ACHN (cell line): ENCODE data around the gene DPP6.
"Not testable (repeated sequence)": the region's sequence is repeated elsewhere in the genome, so short reads cannot be mapped to it uniquely, and the experiment has no call there.

Experiments used
- DNase-seq: peaks from one replicate; pipeline ENCODE4 v3.0.0-alpha.2; 2015
- in situ Hi-C: cut with HindIII; loops from 2 replicates; pipeline ENCODE4 v1.10.0; 2017; ENCODE audit warnings: low sequenced_read_pairs, low pct_ligation_motif_present, low pct_unique_long_range_greater_than_20kb

Gene DPP6

DNA sequence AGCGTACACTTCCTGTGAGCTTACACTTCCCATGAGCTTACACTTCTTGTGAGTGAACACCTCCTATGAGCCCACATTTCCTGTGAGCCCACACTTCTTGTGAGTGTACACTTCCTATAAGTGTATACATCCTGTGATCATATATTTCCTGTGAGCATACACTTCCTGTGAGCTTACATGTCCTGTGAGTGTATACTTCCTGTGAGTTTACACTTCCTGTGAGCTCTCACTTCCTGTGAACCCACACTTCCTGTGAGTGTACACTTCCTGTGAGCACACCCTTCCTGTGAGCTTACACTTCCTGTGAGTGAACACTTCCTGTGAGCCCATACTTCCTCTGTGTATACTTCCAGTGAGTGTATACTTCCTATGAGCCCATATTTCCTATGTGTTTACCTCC lies 82.5 kb downstream of the DPP6 start:
- DNase-seq, in situ Hi-C loops: not testable (repeated sequence)

DNA sequence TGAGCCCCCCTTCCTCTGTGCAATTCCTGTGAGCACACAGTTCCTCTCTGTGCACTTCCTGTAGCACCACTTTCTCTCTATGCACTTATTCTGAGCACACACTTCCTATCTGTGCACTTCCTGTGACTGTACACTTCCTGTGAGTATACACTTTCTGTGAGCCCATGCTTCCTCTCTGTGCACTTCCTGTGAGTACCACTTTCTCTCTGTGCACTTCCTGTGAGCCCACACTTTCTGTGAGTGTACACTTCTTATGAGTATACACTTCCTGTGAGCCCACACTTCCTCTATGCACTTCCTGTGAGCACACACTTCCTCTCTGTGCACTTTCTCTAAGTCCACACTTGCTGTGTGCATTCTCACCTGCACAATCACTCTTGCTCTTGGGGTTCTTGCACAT lies 83.4 kb downstream of the DPP6 start:
- DNase-seq, in situ Hi-C loops: not testable (repeated sequence)

DNA sequence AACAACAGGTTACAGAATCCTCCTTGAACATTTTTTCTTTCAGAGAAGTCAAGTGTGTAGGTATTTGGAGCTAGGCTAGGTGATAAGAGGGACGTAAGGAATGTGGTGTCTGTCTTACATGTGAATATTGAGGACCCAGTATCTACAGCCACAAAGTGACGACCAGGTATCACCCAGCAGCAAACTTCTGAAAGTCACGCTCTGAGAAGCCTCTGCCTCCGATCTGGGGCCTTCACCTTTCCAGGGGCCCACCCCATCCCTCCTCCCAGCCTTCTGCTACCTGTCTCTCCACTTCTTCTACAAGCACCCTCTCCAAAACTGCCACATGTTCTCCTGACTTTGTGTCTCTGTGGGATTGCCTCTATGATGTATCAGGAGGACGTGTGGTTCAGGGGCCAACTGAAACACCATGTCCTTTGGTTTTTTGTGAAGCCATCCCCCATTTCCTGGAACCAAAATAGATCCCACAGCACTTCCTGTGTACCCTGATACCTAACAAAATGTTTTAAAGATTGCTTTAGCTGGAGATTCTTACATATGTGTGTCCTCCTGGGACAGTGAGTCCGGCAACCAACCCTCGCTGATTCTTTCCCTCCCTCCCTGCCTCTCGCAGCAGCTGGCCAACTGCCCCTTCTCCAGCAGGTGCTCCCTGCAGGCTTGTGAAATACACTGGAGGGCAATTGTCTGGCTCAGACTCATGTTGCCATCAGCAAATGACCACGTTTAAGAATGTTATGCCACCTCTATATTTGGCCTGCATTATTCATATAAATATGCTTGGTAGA lies 93.9 kb downstream of the DPP6 start:
- DNase-seq, in situ Hi-C loops: not testable (repeated sequence)

DNA sequence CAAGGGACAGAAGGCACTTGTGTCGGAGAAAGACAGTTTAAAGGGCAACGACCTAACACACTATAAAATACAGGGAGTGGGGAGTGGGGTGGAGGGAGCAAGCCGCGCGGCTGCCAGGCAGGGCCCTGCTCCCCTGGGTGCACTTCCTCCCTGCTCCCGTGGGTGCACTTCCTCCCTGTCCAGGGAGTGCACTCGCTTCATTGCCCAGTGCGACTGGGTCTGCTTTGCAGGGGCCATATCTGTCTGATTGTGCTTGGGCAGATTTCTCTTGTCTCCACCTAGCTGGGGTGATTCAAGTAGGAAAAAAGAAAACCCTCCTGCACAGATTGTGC lies 94.5 kb downstream of the DPP6 start:
- in situ Hi-C loops, DNase-seq: not testable (repeated sequence)

DNA sequence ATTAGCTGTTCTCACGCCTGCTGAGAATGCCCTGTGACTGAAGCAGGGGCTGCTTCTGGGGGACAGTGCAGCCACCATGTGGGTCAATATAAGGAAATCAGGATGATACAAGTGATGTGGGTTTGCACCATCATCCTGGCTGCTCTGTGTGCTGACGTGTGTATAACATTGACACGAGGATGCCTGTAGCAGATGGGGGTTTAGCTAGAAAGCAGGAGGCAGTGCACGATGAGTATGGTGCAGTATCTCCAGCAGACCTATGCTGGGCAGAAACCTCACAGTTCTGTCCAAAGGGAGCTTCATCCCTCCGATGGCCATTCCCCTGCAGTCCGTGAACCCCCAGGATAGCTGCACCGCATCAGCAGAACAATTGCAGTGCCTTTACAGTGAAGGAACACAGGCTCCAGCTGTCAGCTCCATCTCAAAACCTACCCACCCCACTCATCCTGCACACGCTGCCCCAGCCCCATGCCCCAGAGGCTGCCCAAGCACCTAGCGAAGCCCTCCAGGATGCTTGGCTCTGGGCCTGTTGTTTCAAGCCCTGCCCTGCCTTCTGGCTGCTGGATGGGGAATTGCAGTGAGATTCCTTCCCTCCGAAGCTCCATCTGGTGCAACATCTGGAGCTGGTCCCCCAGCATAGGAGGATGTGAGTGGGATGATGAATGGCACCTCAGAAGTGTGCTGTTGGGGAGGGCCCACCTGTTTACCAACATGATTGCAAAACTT lies 96.8 kb downstream of the DPP6 start:
- DNase-seq, in situ Hi-C loops: not testable (repeated sequence)

DNA sequence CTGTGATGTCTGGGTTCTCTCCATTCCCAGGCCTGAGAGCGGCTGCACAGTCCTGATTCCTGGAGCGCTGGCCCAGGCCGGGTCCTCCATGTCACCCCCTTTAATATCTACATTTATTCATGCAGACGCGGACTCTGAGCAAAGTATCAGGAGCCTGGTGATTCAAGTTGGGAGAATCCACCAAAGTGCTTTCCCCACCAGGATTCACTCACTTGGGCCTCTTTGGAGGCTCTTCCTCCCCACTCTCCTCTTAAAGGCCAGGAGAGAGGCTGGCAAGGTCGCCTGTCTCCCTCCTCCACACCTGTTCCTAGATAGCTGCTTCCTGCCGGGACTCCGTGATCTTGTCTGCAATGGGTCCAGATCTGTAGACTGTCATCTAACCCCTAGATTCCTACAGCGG lies 98.5 kb downstream of the DPP6 start:
- DNase-seq, in situ Hi-C loops: not testable (repeated sequence)

DNA sequence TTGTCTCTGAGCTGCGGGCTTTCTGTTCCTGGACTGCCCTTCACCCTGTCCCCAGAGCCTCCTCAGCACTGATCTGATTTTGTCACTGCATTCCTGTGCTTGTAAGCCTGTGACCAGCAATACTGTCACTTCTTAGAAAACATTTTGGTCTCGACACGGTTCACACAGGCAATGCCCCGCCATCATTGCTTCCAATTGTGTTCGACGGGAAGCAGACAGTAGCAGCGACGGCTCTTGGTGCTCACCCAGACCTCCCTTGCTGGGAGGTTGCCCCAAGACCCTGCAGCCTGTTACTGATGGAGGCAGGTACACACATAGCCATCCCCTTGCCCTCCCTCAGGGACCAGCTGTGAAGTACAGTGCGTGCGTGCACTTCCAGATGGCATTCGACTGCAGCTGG lies 99.1 kb downstream of the DPP6 start:
- DNase-seq, in situ Hi-C loops: not testable (repeated sequence)

DNA sequence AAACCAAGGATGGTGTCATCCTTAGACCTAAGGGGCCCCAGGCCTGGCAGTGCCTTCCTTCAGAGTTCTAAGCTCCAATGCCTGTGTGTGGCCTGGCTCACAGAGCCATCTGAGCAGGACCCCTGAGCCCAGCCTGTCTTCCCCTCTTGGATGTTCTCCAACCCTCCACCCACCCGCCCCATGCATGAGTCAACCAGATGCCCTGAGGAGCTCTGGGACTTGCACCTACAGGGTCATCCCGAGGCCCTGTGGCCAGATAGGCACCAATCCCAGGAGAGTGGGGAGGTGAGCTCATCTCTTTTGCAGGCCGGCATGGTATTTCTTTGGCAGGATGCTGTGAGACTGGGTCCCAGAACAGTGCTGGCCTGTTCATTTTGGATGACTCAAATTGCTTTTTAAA lies 103.7 kb downstream of the DPP6 start:
- in situ Hi-C loops, DNase-seq: not testable (repeated sequence)

DNA sequence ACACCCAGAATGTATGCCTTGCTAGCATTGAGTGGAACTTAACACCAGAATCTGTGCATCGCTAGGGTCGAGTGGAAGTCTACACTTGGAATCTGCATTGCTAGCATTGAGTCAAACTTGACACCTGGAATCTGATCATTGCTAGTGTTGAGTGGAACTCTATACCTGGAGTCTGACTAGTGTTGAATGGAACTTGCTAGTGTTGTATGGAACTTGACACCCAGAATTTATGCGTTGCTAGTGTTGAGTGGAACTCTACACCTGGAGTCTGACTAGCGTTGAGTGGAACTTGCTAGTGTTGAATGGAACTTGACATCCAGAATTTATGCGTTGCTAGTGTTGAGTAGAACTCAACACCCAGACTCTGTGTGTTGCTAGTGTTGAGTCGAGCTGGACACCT lies 110.7 kb downstream of the DPP6 start:
- DNase-seq, in situ Hi-C loops: not testable (repeated sequence)

DNA sequence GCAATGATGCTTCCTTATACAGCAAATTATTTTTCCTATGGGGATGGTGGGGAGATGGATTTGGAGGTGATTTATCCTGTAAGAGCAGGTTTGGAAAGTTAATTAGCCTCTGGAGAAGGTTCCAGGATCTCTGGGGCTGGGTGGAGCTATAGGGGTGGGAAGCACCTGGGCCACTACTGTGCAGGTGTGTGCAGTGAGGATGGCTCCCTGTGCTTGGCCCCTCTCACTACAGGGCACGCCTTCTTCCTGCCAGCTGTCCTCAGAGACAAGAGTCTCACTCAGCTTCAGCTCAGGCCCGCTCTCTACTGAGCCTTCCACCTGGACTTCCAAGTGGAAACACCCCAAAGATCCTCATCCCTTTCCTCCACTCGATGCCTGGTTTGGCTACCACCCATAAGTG lies 111.4 kb downstream of the DPP6 start:
- in situ Hi-C loops = not testable (repeated sequence)

DNA sequence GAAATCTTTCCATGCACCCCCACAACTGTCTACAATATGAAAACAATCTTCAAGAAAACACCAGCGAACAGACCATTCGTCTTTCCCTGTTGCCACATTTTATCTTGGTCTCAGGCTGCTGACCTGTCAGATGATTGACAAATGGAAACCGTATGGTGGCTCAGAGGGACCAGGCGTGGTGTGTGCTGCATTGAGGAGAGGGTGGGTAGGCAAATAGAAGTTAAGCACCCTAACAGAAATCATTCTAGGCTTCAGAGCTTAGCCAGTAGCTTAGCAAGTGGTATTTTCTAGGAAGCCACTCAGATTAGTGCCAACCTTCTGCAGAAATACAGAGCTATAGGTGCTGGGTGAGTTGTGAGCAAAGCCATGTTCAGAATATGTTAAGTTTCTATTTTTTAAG lies 114.9 kb downstream of the DPP6 start:
- in situ Hi-C loops = no loop called here
- DNase-seq = no peak

More for the DNA sequence above, 111.4 kb downstream of the DPP6 start:
- not testable (repeated sequence) for DNase-seq

DNA sequence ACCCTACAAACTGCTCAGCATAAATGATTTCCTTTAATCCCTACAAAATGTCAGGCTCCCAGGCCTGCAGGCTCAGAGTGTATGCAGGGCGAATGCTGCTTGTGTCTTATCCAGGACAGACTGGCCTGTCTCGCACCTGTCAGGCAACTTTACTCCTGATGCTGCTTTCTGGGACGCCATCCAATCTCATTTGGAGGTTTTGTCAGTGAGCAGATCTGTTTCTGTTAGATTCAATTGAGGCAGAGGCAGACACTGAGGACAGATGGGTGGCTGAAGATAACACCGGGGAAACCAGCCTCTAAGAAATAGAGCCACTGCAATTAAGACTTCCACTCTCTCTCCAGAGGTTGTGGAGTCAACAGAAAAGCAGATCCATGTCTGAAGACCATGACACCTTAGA lies 115.6 kb downstream of the DPP6 start:
- no peak for DNase-seq
- in situ Hi-C loops = no loop called here

DNA sequence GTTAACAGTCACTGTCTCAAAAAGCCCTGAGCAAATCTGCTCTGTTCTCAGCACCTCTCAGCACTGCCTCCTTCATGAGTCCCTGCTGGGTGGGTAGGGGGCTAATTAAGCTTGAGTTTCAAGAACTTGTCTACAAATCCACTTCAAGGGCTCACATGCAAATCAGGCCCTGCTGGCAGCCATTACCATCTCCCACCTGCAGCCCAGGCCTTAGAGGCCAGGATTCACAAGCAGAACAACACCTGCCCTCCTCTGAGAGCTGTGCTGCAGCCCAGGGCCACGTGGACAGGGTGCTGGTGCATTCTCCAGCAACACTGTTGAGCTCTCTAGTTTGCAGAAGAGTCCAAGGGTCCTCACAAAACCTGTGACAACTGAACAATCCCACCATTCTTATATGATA lies 119.2 kb downstream of the DPP6 start:
- no peak for DNase-seq
- in situ Hi-C loops = no loop called here

DNA sequence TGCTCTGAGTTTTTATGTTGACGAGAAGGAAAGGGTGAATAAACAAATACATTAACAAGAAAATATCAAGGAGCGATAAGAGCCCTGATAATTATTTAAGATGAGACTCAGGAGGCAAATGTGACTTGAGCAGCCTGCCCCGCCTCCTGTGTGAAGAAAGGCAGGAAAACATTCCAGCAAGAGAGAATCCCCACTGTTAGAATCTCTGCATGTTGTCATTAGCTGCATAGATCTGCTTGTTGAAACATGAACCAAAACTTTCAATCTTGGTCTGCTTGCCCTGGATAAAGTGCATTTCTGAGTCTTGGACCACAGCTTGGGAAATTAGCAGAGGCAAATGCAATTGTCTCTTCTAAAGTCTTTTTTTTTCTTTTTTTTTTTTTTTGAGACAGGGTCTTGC lies 120.0 kb downstream of the DPP6 start:
- in situ Hi-C loops = no loop called here
- no peak for DNase-seq

DNA sequence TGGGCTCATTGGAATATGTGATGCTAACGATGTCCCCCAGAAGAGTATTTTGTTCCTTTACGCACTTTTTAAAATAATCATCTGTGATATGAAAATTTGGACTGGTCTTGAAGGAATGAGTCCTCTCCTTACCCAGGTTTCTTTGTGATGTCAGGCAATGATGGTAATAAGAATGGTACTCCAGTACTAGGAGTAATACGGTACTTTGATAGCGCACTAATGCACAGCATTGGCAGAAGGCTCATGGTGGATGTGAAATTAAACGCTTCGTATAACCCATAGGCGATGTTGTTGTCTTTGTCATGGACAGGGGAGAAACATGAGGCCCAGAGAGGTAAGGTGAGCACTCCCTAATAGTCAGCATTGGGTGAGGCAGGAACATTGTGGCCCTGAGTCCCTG lies 125.4 kb downstream of the DPP6 start:
- in situ Hi-C loops = no loop called here

DNA sequence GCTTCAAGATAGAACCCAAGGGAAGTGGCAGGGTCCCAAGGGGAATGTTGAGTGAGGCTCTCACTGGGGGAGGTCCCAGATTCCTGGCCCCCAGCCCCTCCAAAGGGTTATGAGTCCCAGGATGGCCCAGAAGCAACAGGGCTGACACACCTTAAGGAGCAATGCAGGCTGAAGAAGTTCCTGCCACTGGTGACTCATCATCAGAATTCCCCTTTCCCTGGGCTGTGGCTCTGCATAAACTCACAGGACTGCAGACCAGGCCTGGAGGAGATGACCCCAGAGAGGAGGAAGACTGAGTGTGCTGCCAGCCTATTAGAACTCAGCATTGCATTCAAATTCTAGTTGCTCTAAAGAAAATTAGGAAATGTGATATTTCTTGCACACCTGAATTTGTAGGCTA lies 126.7 kb downstream of the DPP6 start:
- peak; percentile 19 for DNase-seq
- in situ Hi-C loops = no loop called here

More for the DNA sequence above, 125.4 kb downstream of the DPP6 start:
- no peak for DNase-seq

DNA sequence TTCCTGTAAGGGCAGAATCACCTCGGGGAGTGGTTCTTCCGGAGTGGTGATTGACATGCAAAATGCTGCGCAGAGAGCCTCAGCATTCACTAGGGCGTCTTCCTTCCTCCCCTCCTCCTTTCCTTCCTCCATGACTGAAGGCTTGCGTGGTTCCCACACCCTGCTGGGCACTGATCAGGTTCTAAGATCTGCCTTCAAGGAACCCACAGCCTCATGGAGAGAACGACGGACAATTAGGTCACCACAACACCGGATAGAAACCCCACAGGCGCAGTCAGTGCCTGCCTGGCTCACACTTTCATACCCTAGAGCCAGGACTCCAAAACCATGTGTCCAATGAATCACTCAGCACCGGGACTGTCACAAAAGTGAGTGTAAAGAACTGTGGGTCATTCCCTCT lies 131.3 kb downstream of the DPP6 start:
- in situ Hi-C loops = no loop called here
- DNase-seq = no peak

DNA sequence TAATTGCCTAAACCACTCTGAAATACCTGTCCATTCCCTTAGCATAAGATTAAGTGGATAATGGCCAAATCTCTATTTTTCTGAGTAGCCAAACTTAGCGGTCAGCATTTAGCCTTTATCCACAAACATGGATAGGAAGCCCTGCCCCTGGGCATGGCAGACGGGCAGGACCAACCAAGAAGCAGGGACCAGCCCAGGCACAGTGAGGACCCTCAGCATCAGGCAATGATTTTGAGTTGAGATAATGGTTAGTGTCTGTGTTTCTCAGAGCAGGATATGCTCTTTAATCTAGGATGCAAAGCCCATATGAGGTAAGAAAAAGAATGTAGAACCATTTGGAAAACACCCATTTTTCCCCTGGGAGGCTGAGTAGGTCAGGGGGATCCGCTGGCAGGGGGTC lies 131.7 kb downstream of the DPP6 start:
- in situ Hi-C loops = no loop called here
- DNase-seq = no peak

DNA sequence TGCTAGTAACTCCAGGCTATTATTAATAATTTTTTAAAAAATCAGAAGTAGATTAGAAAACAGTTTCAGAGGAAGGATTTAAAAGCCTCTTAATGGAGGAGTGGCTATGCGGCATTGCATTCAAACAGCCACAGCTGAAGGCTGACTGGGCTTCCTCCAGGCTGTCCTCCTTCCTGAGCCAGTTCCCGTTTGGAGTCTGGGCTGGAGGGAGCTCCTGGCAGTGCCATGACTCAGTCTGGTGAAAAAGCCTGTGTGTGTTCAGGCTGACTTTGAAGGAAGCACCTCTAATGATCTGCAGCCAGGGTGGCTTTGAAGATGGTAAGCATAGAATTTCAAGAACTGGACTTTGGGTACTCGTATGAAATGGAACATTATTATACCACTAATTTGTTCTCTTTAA lies 134.6 kb downstream of the DPP6 start:
- in situ Hi-C loops = no loop called here
- DNase-seq = no peak

DNA sequence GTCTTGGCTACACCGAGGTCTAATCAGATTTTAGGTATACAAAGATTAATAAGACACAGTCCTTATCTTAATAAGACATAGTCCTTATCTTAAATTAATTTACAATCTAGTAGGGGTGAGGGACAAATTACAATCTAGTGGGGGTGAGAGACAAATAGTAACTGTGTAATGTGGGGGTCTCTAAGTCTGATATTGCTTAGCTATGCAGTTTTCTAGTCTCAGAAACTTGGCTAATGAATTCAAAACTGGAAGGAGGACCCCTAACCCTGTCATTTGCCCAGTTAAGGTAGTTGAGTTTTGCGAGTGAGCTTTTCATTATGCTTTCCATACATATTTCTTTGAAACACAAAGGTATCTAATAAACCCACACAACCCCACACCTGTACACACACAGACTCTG lies 136.1 kb downstream of the DPP6 start:
- no peak for DNase-seq
- in situ Hi-C loops = no loop called here
